NB4 (cell line): Measurements from ENCODE around the gene NOX5.

ENCODE experiments used
- MAX ChIP-seq: IDR thresholded peaks from 2 replicates; pipeline ENCODE4 v1.6.1; 2011; ENCODE audit warnings: low read depth, low read length
- TF ChIP-seq, protein P1 (sequence below): IDR thresholded peaks from one replicate; pipeline ENCODE4 v1.5.1; 2012; ENCODE audit warnings: low read depth, low read length

DNA sequence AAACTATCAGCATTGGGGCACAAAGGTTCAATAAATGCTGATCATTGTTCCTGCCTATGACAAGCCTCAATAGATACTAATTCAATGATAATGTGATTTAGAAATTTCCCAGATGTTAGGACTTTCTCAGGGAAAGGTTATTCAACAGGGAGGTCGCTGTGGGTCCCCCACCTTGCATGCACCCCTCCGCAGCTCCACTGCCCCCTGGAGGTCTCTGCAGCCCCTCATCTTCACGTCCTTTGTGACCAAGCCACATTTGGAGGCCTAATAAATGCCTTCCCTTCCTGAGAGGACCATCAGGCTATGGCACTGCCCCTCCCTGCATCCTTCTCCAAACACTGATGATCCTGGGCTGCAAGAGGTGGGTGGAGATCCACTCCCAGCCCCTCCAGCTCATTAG is 50.2 kb downstream of the NOX5 start:
- TF ChIP-seq, protein P1, sequence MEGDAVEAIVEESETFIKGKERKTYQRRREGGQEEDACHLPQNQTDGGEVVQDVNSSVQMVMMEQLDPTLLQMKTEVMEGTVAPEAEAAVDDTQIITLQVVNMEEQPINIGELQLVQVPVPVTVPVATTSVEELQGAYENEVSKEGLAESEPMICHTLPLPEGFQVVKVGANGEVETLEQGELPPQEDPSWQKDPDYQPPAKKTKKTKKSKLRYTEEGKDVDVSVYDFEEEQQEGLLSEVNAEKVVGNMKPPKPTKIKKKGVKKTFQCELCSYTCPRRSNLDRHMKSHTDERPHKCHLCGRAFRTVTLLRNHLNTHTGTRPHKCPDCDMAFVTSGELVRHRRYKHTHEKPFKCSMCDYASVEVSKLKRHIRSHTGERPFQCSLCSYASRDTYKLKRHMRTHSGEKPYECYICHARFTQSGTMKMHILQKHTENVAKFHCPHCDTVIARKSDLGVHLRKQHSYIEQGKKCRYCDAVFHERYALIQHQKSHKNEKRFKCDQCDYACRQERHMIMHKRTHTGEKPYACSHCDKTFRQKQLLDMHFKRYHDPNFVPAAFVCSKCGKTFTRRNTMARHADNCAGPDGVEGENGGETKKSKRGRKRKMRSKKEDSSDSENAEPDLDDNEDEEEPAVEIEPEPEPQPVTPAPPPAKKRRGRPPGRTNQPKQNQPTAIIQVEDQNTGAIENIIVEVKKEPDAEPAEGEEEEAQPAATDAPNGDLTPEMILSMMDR = no peak
- TF ChIP-seq MAX = no peak
